ENCODE data around the gene CTSV.
"Not testable (repeated sequence)": the region's sequence is repeated elsewhere in the genome, so short reads cannot be mapped to it uniquely, and the experiment has no call there.

- not testable (repeated sequence) for TF ChIP-seq CTCF (IDR thresholded peaks at IDR 0.05; ENCODE audit: low read length); EZH2 (optimal IDR thresholded peaks at IDR 0.05; ENCODE audit: low read depth, low read length)
Measured at GRCh38 chr9:97002195-97002594, 36.7 kb downstream of the CTSV start.
